Aorta (tissue), 5 donors: ENCODE results near the gene GGT1. TPM values are rescaled to one million over a fixed set of nuclear protein-coding genes. Genes with fewer than 3 reads are reported as not detected.
"Not testable (repeated sequence)": the region's sequence is repeated elsewhere in the genome, so short reads cannot be mapped to it uniquely, and the experiment has no call there.

Experiments
- ATAC-seq: fragments of 200-7000 bp; cut with Tn5 transposase; one replicate; pipeline ENCODE4 v1.9.1; 2022; ENCODE audit warnings: moderate library complexity; ENCODE audit not compliant: low FRiP score
- DNase-seq, 2 donors: peaks; one replicate each; pipeline ENCODE4 v3.0.0-alpha.2; 2020
- H3K27ac ChIP-seq, 2 donors: one replicate each; pipeline ENCODE4 v1.5.1; 2013; ENCODE audit warnings: low read length in 2 of 2, mild to moderate bottlenecking in 2 of 2, moderate library complexity in 2 of 2, control low read depth in 1 of 2, inconsistent platforms in 1 of 2, low read depth in 1 of 2
- H3K27me3 ChIP-seq, 2 donors: one replicate each; pipeline ENCODE4 v1.6.1; 2013; ENCODE audit warnings: control low read depth in 1 of 2, low read length in 1 of 2, mild to moderate bottlenecking in 1 of 2, moderate library complexity in 1 of 2; ENCODE audit not compliant: insufficient read depth in 2 of 2, control insufficient read depth in 1 of 2
- H3K36me3 ChIP-seq, 2 donors: one replicate each; pipeline ENCODE4 v1.6.1; 2013; ENCODE audit warnings: control low read depth in 1 of 2, low read length in 1 of 2, mild to moderate bottlenecking in 1 of 2; ENCODE audit not compliant: insufficient read depth in 2 of 2, control insufficient read depth in 1 of 2
- H3K4me1 ChIP-seq, 2 donors: one replicate each; pipeline ENCODE4 v1.6.1; 2013; ENCODE audit warnings: low read length in 2 of 2, control low read depth in 1 of 2, mild to moderate bottlenecking in 1 of 2, moderate library complexity in 1 of 2; ENCODE audit not compliant: insufficient read depth in 2 of 2, control insufficient read depth in 1 of 2
- H3K4me3 ChIP-seq, 2 donors: one replicate each; pipeline ENCODE4 v1.5.1; 2013; ENCODE audit warnings: low read length in 2 of 2, control low read depth in 1 of 2, mild to moderate bottlenecking in 1 of 2
- H3K9me3 ChIP-seq: one replicate; pipeline ENCODE4 v1.6.1; 2013; ENCODE audit warnings: mild to moderate bottlenecking, low read length; ENCODE audit not compliant: control insufficient read depth
- WGBS, 2 donors: extraction: QIAGEN DNeasy Blood & Tissue Kit; methylation state at CpG; one replicate each; pipeline ENCODE4 v1.1.7; 2013; 5-methylcytosine and 5-hydroxymethylcytosine counted together
- intact Hi-C, 2 donors: fragments of 100-400 bp; cut with DNase I; formaldehyde crosslinking; loops; one replicate each; pipeline versions ENCODE4 v1.14.2 to v1.15.0; 2022
- long read RNA-seq, 2 donors: library from polyadenylated mRNA; unstranded; transcript quantifications; one replicate each; pipeline ENCODE4 v2.0.0, GENCODE V29; 2020 to 2021
- polyA plus RNA-seq, 2 donors: library from polyadenylated mRNA; stranded (reverse); fragments of 200-250 nt; gene quantifications; one replicate each; pipeline ENCODE4 v1.2.3, GENCODE V29; 2013
- total RNA-seq, 2 donors: library from RNA; stranded (reverse); fragmentation: NEBNext Ultra II Directional; extraction: Animal tissue kit (Norgen Biotek cat#: 25700); gene quantifications; one replicate each; pipeline ENCODE4 v1.2.1, GENCODE V29; 2021
- donor health status: healthy with polysubstance abuse.
- donor health status: Bipolar disorder and iron deficiency.
- donor health status: DM: no; HTN: no; CAD: no.
- donor health status: DM: no; HTN: no; CAD: no.
- donor health status: DM: yes; HTN: yes; CAD: no.

Gene GGT1
- total RNA-seq (10 to 100 TPM in 1 of 2 donors, 1 to 10 TPM in 1; 4.0 to 14.2 TPM), polyA plus RNA-seq (10 to 100 TPM; 14.3 to 24.1 TPM)
- long read RNA-seq, donor 1, partial matches to known transcripts = 0 of 7 reads
- long read RNA-seq, donor 1, other reads (novel, unspliced or antisense) = 6 of 7 reads
- long read RNA-seq, donor 2, partial matches to known transcripts = 3 of 10 reads
- long read RNA-seq, donor 2, other reads (novel, unspliced or antisense) = 5 of 10 reads

- H3K27ac ChIP-seq = not testable (repeated sequence)
Observed at GRCh38 chr22:24602847-24603769, at the start of gene GGT1. TSS of gene GGT1 (plus strand) at chr22:24603193. CDS start at chr22:24611082, 7,889 bp downstream.

GRCh38 chr22:24553597-24554312 is 49.2 kb upstream of the GGT1 start:
- intact Hi-C loops = no loop called here
- Histone ChIP-seq H3K4me3 (peak overlapping the region; percentile 69 to 72), H3K27me3 (no peaks in the 10 kb centered on the region), H3K4me1 (peaks cover 4 to 5% of the 10 kb centered on the region in 2 donors), H3K27ac (peak overlapping the region in 1 of 2 donors; percentile 7), H3K9me3 (no peaks in the 10 kb centered on the region), H3K36me3 (peaks cover 0 to 3% of the 10 kb centered on the region in 2 donors)
- DNase-seq (peak in 1 of 2 donors; percentile 68), ATAC-seq (no peak)
- 22 to 33% methylated on average over 11 to 12 of the region's 12 CpGs for WGBS, 2 donors

More at GRCh38 chr22:24602847-24603769, at the start of gene GGT1:
- DNase-seq = peak in 1 of 2 donors; percentile 71
- H3K4me1 ChIP-seq, H3K36me3 ChIP-seq, ATAC-seq, H3K4me3 ChIP-seq, intact Hi-C loops, H3K9me3 ChIP-seq, H3K27me3 ChIP-seq: not testable (repeated sequence)
- WGBS, 2 donors = 72 to 76% methylated on average over 19 to 22 of the region's 22 CpGs

GRCh38 chr22:24554313-24555164 is 48.5 kb upstream of the GGT1 start, which contains the start of gene GUCD1:
TSS of gene GUCD1 (minus strand) at chr22:24555138. CDS start at chr22:24554991, 147 bp downstream.
- no peaks in the 10 kb centered on the region for H3K27me3 ChIP-seq
- peaks cover 4 to 5% of the 10 kb centered on the region in 2 donors for H3K4me1 ChIP-seq
- no peak for DNase-seq
- H3K9me3 ChIP-seq = no peaks in the 10 kb centered on the region
- WGBS, 2 donors = 0 to 1% methylated on average over 47 to 64 of the region's 64 CpGs
- peaks cover 0 to 3% of the 10 kb centered on the region in 2 donors for H3K36me3 ChIP-seq
- intact Hi-C loops = no loop called here
- ATAC-seq = no peak
- H3K27ac ChIP-seq = peak within 1 kb of the TSS; percentile 32 to 94
- peak within 1 kb of the TSS; percentile 72 to 83 for H3K4me3 ChIP-seq

- Histone ChIP-seq H3K4me1 (peaks cover 4 to 5% of the 10 kb centered on the region in 2 donors), H3K4me3 (peak within 1 kb of the TSS; percentile 72 to 83), H3K27me3 (no peaks in the 10 kb centered on the region), H3K36me3 (peaks cover 0 to 3% of the 10 kb centered on the region in 2 donors), H3K9me3 (no peaks in the 10 kb centered on the region), H3K27ac (peak within 1 kb of the TSS; percentile 32 to 94)
- intact Hi-C loops = no loop called here
- ATAC-seq (peak; percentile 97), DNase-seq (peak; percentile 100)
- 0% methylated on average over 54 to 59 of the region's 59 CpGs for WGBS, 2 donors
Observed at GRCh38 chr22:24555165-24556039, 47.6 kb upstream of the GGT1 start, which contains the start of gene SNRPD3. TSS of gene SNRPD3 (plus strand) at chr22:24555999. CDS start at chr22:24557675, 1,676 bp downstream.

- peak in 1 of 2 donors; percentile 2 for DNase-seq
- H3K4me3 ChIP-seq = no peak overlapping the region
- peaks cover 0 to 9% of the 10 kb centered on the region in 2 donors for H3K4me1 ChIP-seq
- no peak for ATAC-seq
- peaks cover 0 to 3% of the 10 kb centered on the region in 2 donors for H3K36me3 ChIP-seq
- intact Hi-C loops = no loop called here
- no peaks in the 10 kb centered on the region for H3K9me3 ChIP-seq
- no peak overlapping the region for H3K27ac ChIP-seq
- H3K27me3 ChIP-seq = no peaks in the 10 kb centered on the region
- whole genome bisulfite sequencing, 2 donors = 31 to 32% methylated on average over 4 of the region's 4 CpGs
Observed at GRCh38 chr22:24559471-24559870, 43.5 kb upstream of the GGT1 start.

GRCh38 chr22:24563246-24563645 is 39.7 kb upstream of the GGT1 start:
- peaks cover 0 to 5% of the 10 kb centered on the region in 2 donors for H3K4me1 ChIP-seq
- H3K4me3 ChIP-seq = no peak overlapping the region
- no peaks in the 10 kb centered on the region for H3K9me3 ChIP-seq
- intact Hi-C loops = no loop called here
- H3K27me3 ChIP-seq = no peaks in the 10 kb centered on the region
- 91 to 92% methylated on average over 2 of the region's 2 CpGs for WGBS, 2 donors
- DNase-seq = peak in 1 of 2 donors; percentile 7
- H3K27ac ChIP-seq = no peak overlapping the region
- no peak for ATAC-seq
- peaks cover 0 to 3% of the 10 kb centered on the region in 2 donors for H3K36me3 ChIP-seq

GRCh38 chr22:24564376-24565058 is 38.5 kb upstream of the GGT1 start:
- H3K27ac ChIP-seq = no peak overlapping the region
- H3K9me3 ChIP-seq = no peaks in the 10 kb centered on the region
- 39 to 45% methylated on average over 2 of the region's 2 CpGs for WGBS, 2 donors
- H3K27me3 ChIP-seq = no peaks in the 10 kb centered on the region
- DNase-seq (peak; percentile 17), ATAC-seq (no peak)
- H3K4me1 ChIP-seq = peaks cover 0 to 5% of the 10 kb centered on the region in 2 donors
- peaks cover 2 to 3% of the 10 kb centered on the region in 2 donors for H3K36me3 ChIP-seq
- H3K4me3 ChIP-seq = no peak overlapping the region
- intact Hi-C loops = no loop called here
